K562 (cell line): ENCODE measurements around the gene SPATA25. TPM values are rescaled to one million over a fixed set of nuclear protein-coding genes. Genes with fewer than 3 reads are reported as not detected.
A peak's percentile ranks its signal among the peaks of the same experiment; 100 is the strongest.

Experiments used
- AFF4 ChIP-seq: sonication (generic); formaldehyde crosslinking; IDR thresholded peaks from 2 replicates; pipeline ENCODE4 v1.8.0; 2023; ENCODE audit warnings: mild to moderate bottlenecking, missing genetic modification reagents
- ARNT ChIP-seq, 2 experiments: fragments of 450-650 bp; IDR thresholded peaks; 2 replicates each; pipeline ENCODE4 v1.6.1; 2016; ENCODE audit warnings: mild to moderate bottlenecking in 1 of 2
- BCOR ChIP-seq: fragments of 450-650 bp; IDR thresholded peaks from 2 replicates; pipeline ENCODE4 v1.6.1; 2016
- BRF2 ChIP-seq: IDR thresholded peaks from 3 replicates; pipeline ENCODE4 v1.6.1; 2011; ENCODE audit warnings: borderline replicate concordance, mild to moderate bottlenecking; ENCODE audit not compliant: insufficient read length, insufficient read depth
- ETS1 ChIP-seq: conservative IDR thresholded peaks from 2 replicates; pipeline ENCODE4 v1.6.1; 2011; ENCODE audit warnings: low read depth, mild to moderate bottlenecking, low read length; ENCODE audit not compliant: control insufficient read depth
- ETV6 ChIP-seq, 3 experiments: fragments of 150-350 bp in 1 of 3; sonication (generic) in 1 of 3; formaldehyde crosslinking in 1 of 3; IDR thresholded peaks; 2 replicates each; pipeline versions ENCODE4 v1.6.1 to v1.8.0; 2014 to 2022; ENCODE audit warnings: borderline replicate concordance in 2 of 3, low read depth in 2 of 3, antibody characterized with exemption in 1 of 3, low read length in 1 of 3, mild to moderate bottlenecking in 1 of 3, missing genetic modification reagents in 1 of 3
- FOXK2 ChIP-seq, 2 experiments: fragments of 450-650 bp; IDR thresholded peaks in 1 of 2; conservative IDR thresholded peaks in 1 of 2; 2 replicates each; pipeline ENCODE4 v1.6.1; 2016; ENCODE audit warnings: low read depth in 2 of 2, mild to moderate bottlenecking in 1 of 2
- KLF13 ChIP-seq: fragments of 450-650 bp; IDR thresholded peaks from 2 replicates; pipeline ENCODE4 v1.6.1; 2016; ENCODE audit warnings: missing genetic modification characterization, low read depth, mild to moderate bottlenecking, missing compliant biosample characterization, moderate library complexity, borderline replicate concordance
- LARP7 ChIP-seq: fragments of 450-650 bp; IDR thresholded peaks from 2 replicates; pipeline ENCODE4 v1.6.1; 2016
- NFE2L1 ChIP-seq: fragments of 450-650 bp; IDR thresholded peaks from 2 replicates; pipeline ENCODE4 v1.6.1; 2016; ENCODE audit warnings: missing genetic modification characterization, low read depth, mild to moderate bottlenecking, missing compliant biosample characterization, moderate library complexity, borderline replicate concordance
- RBM14 ChIP-seq: fragments of 200-400 bp; formaldehyde crosslinking; IDR thresholded peaks from 2 replicates; pipeline ENCODE4 v1.6.1; 2018; ENCODE audit warnings: low read depth, mild to moderate bottlenecking, low read length, moderate library complexity, borderline replicate concordance; ENCODE audit not compliant: insufficient read depth
- TRIM28 ChIP-seq: fragments of 450-650 bp; IDR thresholded peaks from 2 replicates; pipeline ENCODE4 v1.6.1; 2017
- ZKSCAN8 ChIP-seq: fragments of 200-800 bp; sonication (Bioruptor generic); IDR thresholded peaks from 2 replicates; pipeline ENCODE4 v1.6.1; 2016; ENCODE audit warnings: missing genetic modification characterization, missing compliant biosample characterization
- ZNF253 ChIP-seq: fragments of 250-450 bp; sonication (Bioruptor Pico); conservative IDR thresholded peaks from 2 replicates; pipeline ENCODE4 v1.6.1; 2021; ENCODE audit warnings: mild to moderate bottlenecking
- ZNF324 ChIP-seq: fragments of 250-450 bp; sonication (Bioruptor Pico); IDR thresholded peaks from 2 replicates; pipeline ENCODE4 v1.4.0; 2020; ENCODE audit warnings: mild to moderate bottlenecking
- ZNF699 ChIP-seq: fragments of 250-450 bp; sonication (Bioruptor Pico); IDR thresholded peaks from 2 replicates; pipeline ENCODE4 v1.8.0; 2021; ENCODE audit warnings: mild to moderate bottlenecking, moderate library complexity; ENCODE audit not compliant: insufficient replicate concordance
- polyA plus RNA-seq, 8 experiments: library from polyadenylated mRNA; depleted of rRNA in 4 of 8; stranded (reverse) in 5 of 8; unstranded in 3 of 8; fragments of >200 nt; fragmentation: Nextera tagmentation in 2 of 8; fragmentation: Illumina TruSeq in 1 of 8; extraction: Ambion mirVana in 2 of 8; extraction: Trizol in 1 of 8; gene quantifications; 2 replicates each; pipeline versions ENCODE4 v1.2.1 to v1.2.3, GENCODE V29; 2011 to 2014; ENCODE audit warnings: inconsistent platforms in 1 of 8, missing spikeins in 1 of 8
- total RNA-seq, 7 experiments: library from RNA; depleted of rRNA in 6 of 7; stranded (reverse); fragments of >200 nt in 6 of 7; fragmentation: Illumina TruSeq in 2 of 7; extraction: Trizol in 2 of 7; gene quantifications; 2 replicates each; pipeline versions ENCODE4 v1.2.1 to v1.2.3, GENCODE V29; 2011 to 2021; ENCODE audit warnings: low replicate concordance in 1 of 7
- TF ChIP-seq, protein P1 (sequence below): IDR thresholded peaks from 2 replicates; pipeline ENCODE4 v1.6.1; 2011; ENCODE audit not compliant: insufficient read length; ENCODE audit errors: extremely low read depth
- TF ChIP-seq, protein P2 (sequence below): fragments of 250-450 bp; sonication (Bioruptor Pico); IDR thresholded peaks from 2 replicates; pipeline ENCODE4 v1.4.0; 2020; ENCODE audit warnings: mild to moderate bottlenecking, moderate library complexity

The SPATA25 gene
- total and polyA plus RNA-seq, 9 of the 15 experiments (the other 6 are each of a cell fraction or from before 2014, with no cell fraction given) = 0.21 to 0.95 (median 0.53) TPM; not detected in 3

DNA sequence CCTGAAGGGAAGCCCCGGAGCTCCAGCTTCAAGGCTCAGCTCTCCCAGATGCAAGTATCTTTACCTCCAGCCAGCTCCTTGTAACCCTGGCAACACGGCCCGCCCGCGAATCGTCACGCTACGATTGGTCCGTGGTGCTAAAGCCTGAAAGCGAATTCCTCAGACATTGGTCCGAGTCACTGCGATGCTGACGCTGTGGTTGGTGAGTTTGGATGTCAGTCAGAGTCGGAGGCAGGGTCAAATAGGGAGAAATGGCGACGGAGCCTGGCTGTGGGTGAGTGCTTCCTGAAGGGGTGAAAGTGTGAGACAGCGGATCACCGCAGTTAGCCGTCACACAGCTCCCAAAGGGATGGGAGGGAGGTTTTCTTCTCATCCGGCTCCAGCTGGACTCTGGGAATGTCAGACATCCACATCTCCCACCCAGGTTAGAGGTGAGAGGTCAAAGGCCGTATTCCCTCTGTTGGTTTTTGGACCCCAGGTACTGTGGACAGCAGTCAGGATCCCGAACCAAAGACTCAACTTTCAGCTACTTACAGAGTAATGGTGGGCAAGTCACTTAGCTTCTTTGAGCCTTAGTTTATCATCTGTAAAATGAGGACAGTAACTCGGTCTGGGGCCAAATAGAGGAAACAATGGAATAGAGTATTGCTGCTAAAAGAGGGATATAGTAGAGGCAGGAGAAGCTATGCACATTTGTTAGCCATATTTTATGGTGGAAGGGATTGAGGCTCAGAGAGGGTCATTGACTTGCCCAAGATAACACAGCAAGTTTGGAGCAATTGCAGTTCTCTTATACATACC, 6.2 kb downstream of the SPATA25 start, which contains the start of gene ZSWIM1 (continued):
- TF ChIP-seq ETV6 (IDR thresholded peaks at IDR 0.05; ENCODE audit: borderline replicate concordance in 1 of 2, low read depth in 2 of 2, low read length in 1 of 2) = no peak
- no peak for TF ChIP-seq ETV6 (CRISPR knock-in tag; IDR thresholded peaks at IDR 0.05; ENCODE audit: borderline replicate concordance)
- TF ChIP-seq ZNF324 (CRISPR knock-in tag) = no peak
- no peak for TF ChIP-seq KLF13 (tag)
- TF ChIP-seq ETS1 = no peak
- no peak for TF ChIP-seq AFF4
- no peak for TF ChIP-seq ZKSCAN8 (CRISPR knock-in tag)
- TF ChIP-seq RBM14 = no peak
- no peak for TF ChIP-seq ZNF699
- peak; percentile 29 to 51; a peak in 1 of 4 replicates for TF ChIP-seq ARNT (IDR thresholded peaks at IDR 0.05)
- peak in 1 of 2 experiments; percentile 31; a peak in 1 of 4 replicates for TF ChIP-seq FOXK2 (conservative IDR thresholded peaks at IDR 0.05 in 1 of 2, IDR thresholded peaks at IDR 0.05 in 1 of 2; ENCODE audit: low read depth in 2 of 2)
- TF ChIP-seq TRIM28 = no peak
- no peak for TF ChIP-seq BRF2
- TF ChIP-seq, protein P1, sequence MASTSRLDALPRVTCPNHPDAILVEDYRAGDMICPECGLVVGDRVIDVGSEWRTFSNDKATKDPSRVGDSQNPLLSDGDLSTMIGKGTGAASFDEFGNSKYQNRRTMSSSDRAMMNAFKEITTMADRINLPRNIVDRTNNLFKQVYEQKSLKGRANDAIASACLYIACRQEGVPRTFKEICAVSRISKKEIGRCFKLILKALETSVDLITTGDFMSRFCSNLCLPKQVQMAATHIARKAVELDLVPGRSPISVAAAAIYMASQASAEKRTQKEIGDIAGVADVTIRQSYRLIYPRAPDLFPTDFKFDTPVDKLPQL = peak; percentile 37
- TF ChIP-seq ZNF253 = no peak
- no peak for TF ChIP-seq LARP7
- TF ChIP-seq, protein P2, sequence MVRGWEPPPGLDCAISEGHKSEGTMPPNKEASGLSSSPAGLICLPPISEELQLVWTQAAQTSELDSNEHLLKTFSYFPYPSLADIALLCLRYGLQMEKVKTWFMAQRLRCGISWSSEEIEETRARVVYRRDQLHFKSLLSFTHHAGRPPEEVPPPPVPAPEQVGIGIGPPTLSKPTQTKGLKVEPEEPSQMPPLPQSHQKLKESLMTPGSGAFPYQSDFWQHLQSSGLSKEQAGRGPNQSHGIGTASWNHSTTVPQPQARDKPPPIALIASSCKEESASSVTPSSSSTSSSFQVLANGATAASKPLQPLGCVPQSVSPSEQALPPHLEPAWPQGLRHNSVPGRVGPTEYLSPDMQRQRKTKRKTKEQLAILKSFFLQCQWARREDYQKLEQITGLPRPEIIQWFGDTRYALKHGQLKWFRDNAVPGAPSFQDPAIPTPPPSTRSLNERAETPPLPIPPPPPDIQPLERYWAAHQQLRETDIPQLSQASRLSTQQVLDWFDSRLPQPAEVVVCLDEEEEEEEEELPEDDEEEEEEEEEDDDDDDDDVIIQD = no peak
- peak; percentile 93 for TF ChIP-seq BCOR
- no peak for TF ChIP-seq NFE2L1
